OCI-LY3 (cell line): ENCODE measurements around the gene EPB41L4A.

Experiments used
- H2AFZ ChIP-seq: fragments of 200-600, 300-600 bp; shearing (Covaris generic); 2 replicates; pipeline ENCODE4 v1.6.0; 2014; ENCODE audit warnings: antibody characterized with exemption, low read depth, low read length
- H3K27ac ChIP-seq: fragments of 200-600, 300-600 bp; sonication (generic); 2 replicates; pipeline ENCODE4 v1.5.1; 2014; ENCODE audit warnings: mild to moderate bottlenecking, low read length, moderate library complexity, mixed read lengths
- H3K27me3 ChIP-seq: fragments of 200-600, 300-600 bp; sonication (generic); 2 replicates; pipeline ENCODE4 v1.6.1; 2014; ENCODE audit warnings: low read depth, low read length, mixed read lengths
- H3K36me3 ChIP-seq: fragments of 200-600, 300-600 bp; sonication (generic); replicated peaks from 2 replicates; pipeline ENCODE3; 2014; ENCODE audit warnings: low read depth, low read length, mixed read lengths
- H3K4me1 ChIP-seq: fragments of 300-600, 200-600 bp; sonication (generic); 2 replicates; pipeline ENCODE4 v1.6.1; 2014; ENCODE audit warnings: low read length, mixed read lengths
- H3K4me2 ChIP-seq: fragments of 200-600, 300-600 bp; sonication (generic); 2 replicates; pipeline ENCODE4 v1.6.1; 2014; ENCODE audit warnings: low read length, mixed read lengths
- H3K4me3 ChIP-seq: fragments of 300-600, 200-600 bp; sonication (generic); 2 replicates; pipeline ENCODE4 v1.5.1; 2014; ENCODE audit warnings: antibody characterized with exemption, mild to moderate bottlenecking, low read length, moderate library complexity
- H3K79me2 ChIP-seq: fragments of 300-600, 200-600 bp; shearing (Covaris generic); 2 replicates; pipeline ENCODE4 v1.6.1; 2014; ENCODE audit warnings: mild to moderate bottlenecking, low read length, mixed read lengths
- H3K9ac ChIP-seq: fragments of 300-600, 200-600 bp; shearing (Covaris generic); 2 replicates; pipeline ENCODE4 v1.6.0; 2014; ENCODE audit warnings: mild to moderate bottlenecking, low read length, moderate library complexity
- H3K9me3 ChIP-seq: fragments of 200-600, 300-600 bp; shearing (Covaris generic); 2 replicates; pipeline ENCODE4 v1.6.1; 2014; ENCODE audit warnings: low read length, mixed read lengths; ENCODE audit not compliant: insufficient read depth
- H4K20me1 ChIP-seq: fragments of 200-600, 300-600 bp; sonication (generic); 2 replicates; pipeline ENCODE4 v1.6.1; 2016; ENCODE audit warnings: low read length, mixed read lengths; ENCODE audit not compliant: insufficient read depth
- CTCF ChIP-seq: fragments of 200-600, 300-600 bp; sonication (generic); IDR thresholded peaks from 2 replicates; pipeline ENCODE4 v1.5.1; 2014; ENCODE audit warnings: antibody characterized with exemption, low read length, low read depth
- EZH2phosphoT487 ChIP-seq: fragments of 200-600 bp; shearing (Covaris generic); IDR thresholded peaks from 2 replicates; pipeline ENCODE4 v1.6.1; 2018; ENCODE audit warnings: antibody characterized with exemption, mixed run types, low read depth

EPB41L4A gene

GRCh38 chr5:112195924-112196323 lies 223.2 kb downstream of the EPB41L4A start:
- H3K36me3 ChIP-seq = no peaks in the 10 kb centered on the region
- no peaks in the 10 kb centered on the region for H3K79me2 ChIP-seq
- H3K4me3 ChIP-seq = no peak overlapping the region
- H3K4me1 ChIP-seq = no peaks in the 10 kb centered on the region
- TF ChIP-seq EZH2phosphoT487 (no peak), CTCF (no peak)
- no peak overlapping the region for H3K4me2 ChIP-seq
- H4K20me1 ChIP-seq = no peaks in the 10 kb centered on the region
- no peak overlapping the region for H3K27ac ChIP-seq
- H3K9ac ChIP-seq = no peak overlapping the region
- no peak overlapping the region for H2AFZ ChIP-seq
- no peaks in the 10 kb centered on the region for H3K27me3 ChIP-seq
- H3K9me3 ChIP-seq = no peaks in the 10 kb centered on the region

GRCh38 chr5:112192866-112193265 lies 226.2 kb downstream of the EPB41L4A start:
- H3K9ac ChIP-seq = no peak overlapping the region
- no peak overlapping the region for H2AFZ ChIP-seq
- H4K20me1 ChIP-seq = no peaks in the 10 kb centered on the region
- no peak overlapping the region for H3K4me2 ChIP-seq
- H3K4me3 ChIP-seq = no peak overlapping the region
- H3K79me2 ChIP-seq = no peaks in the 10 kb centered on the region
- no peak overlapping the region for H3K27ac ChIP-seq
- H3K27me3 ChIP-seq = 0 out of 2 replicates have a peak, but pooled peaks cover 5% of the 10 kb centered on the region
- no peak for TF ChIP-seq EZH2phosphoT487
- no peak for TF ChIP-seq CTCF
- H3K9me3 ChIP-seq = no peaks in the 10 kb centered on the region
- H3K36me3 ChIP-seq = no peaks in the 10 kb centered on the region
- H3K4me1 ChIP-seq = peaks cover 8% of the 10 kb centered on the region

- H3K27me3 ChIP-seq = peaks cover 12% of the 10 kb centered on the region; the same call in 1 of the 2 replicates
- no peaks in the 10 kb centered on the region for H3K9me3 ChIP-seq
- H3K36me3 ChIP-seq = no peaks in the 10 kb centered on the region
- no peaks in the 10 kb centered on the region for H4K20me1 ChIP-seq
- H3K4me2 ChIP-seq = no peak overlapping the region
- no peaks in the 10 kb centered on the region for H3K79me2 ChIP-seq
- H3K4me1 ChIP-seq = peaks cover 8% of the 10 kb centered on the region
- H2AFZ ChIP-seq = no peak overlapping the region
- H3K27ac ChIP-seq = no peak overlapping the region
- TF ChIP-seq CTCF (no peak), EZH2phosphoT487 (no peak)
- no peak overlapping the region for H3K4me3 ChIP-seq
- H3K9ac ChIP-seq = no peak overlapping the region
These were observed 227.0 kb downstream of the EPB41L4A start for GRCh38 chr5:112192072-112192471.

- H3K79me2 ChIP-seq = no peaks in the 10 kb centered on the region
- no peaks in the 10 kb centered on the region for H4K20me1 ChIP-seq
- H3K9ac ChIP-seq = no peak overlapping the region
- H3K27me3 ChIP-seq = peaks cover 12% of the 10 kb centered on the region; the same call in 1 of the 2 replicates
- H3K4me3 ChIP-seq = no peak overlapping the region
- peaks cover 8% of the 10 kb centered on the region for H3K4me1 ChIP-seq
- TF ChIP-seq CTCF (no peak), EZH2phosphoT487 (no peak)
- no peak overlapping the region for H2AFZ ChIP-seq
- H3K4me2 ChIP-seq = no peak overlapping the region
- H3K9me3 ChIP-seq = no peaks in the 10 kb centered on the region
- H3K36me3 ChIP-seq = no peaks in the 10 kb centered on the region
- no peak overlapping the region for H3K27ac ChIP-seq
These were observed 229.7 kb downstream of the EPB41L4A start for GRCh38 chr5:112189391-112189790.
